DLD1 (cell line): ENCODE data around the gene SSNA1.

Experiments
- in situ Hi-C: cut with HindIII; loops from 2 replicates; pipeline ENCODE4 v1.10.0; 2017; ENCODE audit warnings: low sequenced_read_pairs

Gene SSNA1

DNA sequence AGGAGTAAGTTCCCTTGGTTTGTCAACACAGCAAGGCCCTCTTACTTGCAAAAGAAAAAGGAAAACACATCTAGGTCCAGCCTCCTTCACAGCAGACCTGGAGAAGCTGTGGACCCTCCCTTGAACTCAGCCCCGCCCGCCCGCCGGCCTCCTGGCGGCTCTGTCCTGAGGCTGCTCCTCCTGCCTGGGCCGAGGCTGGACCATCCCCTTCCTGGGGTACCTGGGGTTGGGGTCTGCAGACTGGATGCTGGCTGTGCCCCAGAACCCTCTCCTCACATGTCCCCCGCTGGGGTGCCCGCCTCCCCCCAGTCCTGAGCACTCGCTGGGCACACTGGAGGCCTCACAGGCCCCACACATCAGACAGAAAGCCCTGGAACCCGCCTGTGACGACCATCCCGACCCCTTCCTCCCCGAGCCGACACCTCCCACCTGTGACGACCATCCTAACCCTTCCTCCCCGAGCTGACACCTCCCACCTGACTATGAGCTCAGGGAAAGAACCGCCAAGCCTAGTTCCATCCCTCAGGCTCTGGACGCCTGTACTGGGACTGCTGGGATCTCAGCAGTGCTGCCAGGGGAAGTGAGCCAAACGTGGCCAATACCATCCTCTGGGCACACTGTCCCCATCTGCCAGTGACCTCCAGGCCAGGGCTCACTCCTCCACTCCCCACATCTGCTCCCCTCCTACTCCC, 9.4 kb upstream of the SSNA1 start:
- in situ Hi-C loops = no loop called here

GRCh38 chr9:137179761-137180160, 8.7 kb upstream of the SSNA1 start:
- in situ Hi-C loops = no loop called here

DNA sequence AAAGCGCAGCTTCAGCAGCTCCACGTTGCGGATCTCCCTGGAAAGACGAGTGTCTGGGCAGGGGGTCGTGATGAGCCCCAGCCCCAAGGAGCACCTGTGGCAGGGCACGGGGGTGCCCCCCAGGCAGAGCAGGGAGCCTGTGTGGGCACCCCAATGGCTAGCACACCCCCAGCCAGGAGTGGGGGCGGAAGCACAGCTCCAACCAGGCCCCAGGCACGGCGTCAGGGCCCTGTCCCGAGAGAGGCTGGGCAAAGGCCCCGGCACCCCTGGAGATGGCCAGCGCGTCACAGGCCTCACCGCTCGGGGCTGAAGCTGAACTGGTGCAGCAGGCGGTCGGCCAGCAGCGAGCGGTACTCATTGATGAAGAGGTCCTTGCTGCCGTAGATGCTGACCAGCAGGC, 8.0 kb upstream of the SSNA1 start:
- in situ Hi-C loops = no loop called here

- in situ Hi-C loops = no loop called here
These were observed 6.8 kb upstream of the SSNA1 start for GRCh38 chr9:137181680-137182079.

DNA sequence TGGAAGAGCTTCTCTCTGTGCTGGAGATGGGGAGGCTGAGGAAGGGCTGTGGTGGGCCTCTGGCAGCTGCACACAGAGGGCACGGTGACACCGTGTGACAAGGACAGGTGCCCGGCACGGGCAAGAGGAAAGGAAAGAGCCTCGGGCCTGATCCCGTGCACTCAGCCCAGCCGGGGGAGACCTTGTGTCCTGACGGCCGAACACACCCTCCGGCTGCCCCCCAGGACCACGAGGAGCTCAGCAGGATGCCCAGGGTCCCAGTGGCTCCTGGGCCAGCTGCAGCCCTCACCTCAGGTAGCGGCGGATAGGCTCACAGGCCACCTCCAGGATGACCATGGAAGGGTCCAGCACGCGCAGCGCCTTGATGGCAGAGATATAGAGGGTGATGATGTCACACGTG, 5.6 kb upstream of the SSNA1 start:
- in situ Hi-C loops = no loop called here

DNA sequence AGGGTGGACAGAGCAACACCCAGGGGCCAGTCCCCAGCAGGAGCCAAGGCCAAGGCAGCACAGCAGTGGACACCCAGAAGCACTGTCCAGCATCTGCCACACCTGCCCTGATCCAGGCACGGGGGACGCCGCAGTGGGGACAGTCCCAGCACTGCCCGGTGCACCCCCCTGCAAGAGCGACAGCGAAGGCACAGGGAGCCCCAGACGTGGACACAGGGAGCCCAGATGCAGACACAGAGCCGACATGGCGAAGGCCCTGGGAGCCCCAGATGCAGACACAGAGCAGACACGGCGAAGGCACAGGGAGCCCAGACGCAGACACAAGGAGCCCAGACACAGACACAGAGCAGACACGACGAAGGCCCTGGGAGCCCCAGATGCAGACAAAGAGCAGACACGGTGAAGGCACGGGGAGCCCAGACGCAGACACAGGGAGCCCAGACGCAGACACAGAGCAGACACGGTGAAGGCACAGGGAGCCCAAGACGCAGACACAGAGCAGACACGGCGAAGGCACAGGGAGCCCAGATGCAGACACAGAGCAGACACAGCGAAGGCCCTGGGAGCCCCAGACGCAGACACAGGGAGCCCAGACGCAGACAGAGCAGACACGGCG, 4.4 kb upstream of the SSNA1 start:
- in situ Hi-C loops = no loop called here

DNA sequence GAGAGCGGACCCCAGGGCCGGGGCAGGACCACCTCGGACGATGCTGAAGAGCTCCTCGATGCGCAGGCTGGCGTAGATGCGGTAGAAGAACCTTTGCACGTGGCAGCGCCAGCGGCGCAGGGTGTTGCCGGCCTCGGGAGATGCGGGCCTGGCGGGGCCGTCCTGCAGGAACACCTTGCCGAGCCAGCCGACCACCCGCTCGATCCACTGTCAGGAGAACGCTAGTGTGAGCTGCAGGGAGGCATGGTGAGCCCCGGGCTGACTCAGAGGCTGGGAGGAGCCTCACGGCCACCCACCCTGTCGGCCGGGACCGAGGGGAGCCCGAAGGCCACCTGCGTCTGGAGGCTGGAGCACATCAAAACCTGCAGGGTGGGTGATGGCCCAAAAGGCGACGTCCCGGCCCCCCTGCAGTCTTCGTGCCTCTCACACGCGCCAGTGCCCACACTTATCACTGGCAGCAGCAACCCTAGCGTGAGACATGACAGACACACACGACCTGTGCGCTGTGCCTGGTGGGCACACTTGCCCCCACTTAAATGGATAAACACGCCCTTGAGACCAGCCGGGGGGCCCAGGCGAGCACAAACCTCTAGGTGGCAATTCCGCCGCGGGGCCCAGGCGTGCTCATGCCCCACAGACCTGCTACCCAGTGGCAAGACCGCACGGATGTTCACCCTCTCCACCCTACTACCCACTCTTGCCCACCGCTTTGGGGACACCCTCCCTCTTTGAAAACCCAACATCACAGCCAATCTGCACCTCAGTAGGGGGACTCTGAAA, 3.4 kb upstream of the SSNA1 start:
- in situ Hi-C loops = no loop called here

DNA sequence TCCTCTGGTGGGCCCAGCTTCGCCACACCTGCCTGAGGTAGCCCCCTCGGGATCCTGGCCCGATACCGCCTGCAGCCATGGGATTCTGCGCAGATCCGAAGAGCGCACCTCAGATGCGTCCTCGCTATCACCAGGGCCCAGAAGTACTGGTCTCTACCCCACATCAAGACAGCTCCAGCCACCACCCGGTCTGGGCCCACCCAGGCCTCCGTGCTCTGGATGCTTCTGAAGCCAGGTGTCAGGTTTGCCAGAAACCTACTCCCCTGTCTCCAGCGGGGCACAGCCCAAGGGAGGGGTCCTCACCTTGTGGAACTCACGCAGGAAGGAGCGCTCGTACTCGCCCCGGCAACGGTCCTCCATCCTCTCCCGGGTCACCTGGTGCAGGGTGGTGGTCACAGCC, 2.6 kb upstream of the SSNA1 start:
- in situ Hi-C loops = no loop called here

GRCh38 chr9:137186385-137186784, 2.1 kb upstream of the SSNA1 start:
- in situ Hi-C loops = no loop called here

DNA sequence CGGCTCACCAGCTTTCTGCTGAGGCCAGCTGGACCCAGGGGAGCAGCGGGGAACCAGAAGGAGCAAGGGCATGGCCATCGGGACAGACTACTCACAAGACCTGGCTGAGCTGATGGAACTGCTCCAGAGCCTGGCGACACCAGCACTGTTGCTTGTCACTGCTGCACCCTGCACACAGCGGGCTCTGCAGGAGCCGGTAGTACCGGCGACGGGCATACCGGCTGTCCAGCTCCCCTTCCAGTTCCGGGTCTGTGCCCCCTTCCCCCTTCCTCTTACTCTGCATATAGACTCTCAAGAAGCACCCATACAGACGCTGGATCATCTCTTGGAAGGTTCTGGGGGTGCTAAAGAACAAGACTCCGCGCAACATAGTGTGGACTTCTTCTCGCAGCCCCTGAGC, 1.1 kb upstream of the SSNA1 start:
- in situ Hi-C loops = no loop called here

DNA sequence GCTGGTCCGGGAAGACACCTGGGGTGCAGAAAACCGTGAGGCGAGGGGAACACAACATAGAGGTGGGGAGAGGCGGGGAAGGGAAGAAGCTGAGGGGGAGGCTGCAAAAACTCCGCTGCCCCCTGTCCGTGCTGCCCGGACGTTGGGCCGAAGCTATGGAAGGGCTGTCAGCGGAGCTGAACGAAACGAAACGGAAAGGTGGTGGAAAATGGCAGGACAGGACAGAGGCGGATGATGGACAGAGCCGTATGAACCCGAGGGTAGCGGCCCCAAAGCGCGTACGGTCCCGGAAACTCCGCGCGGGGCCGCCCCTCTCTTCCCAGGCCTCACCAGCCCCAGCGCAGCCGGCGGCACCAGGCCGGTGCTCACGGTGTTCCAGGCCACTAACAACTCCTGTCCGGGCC, 388 bp upstream of the SSNA1 start:
- in situ Hi-C loops = no loop called here

DNA sequence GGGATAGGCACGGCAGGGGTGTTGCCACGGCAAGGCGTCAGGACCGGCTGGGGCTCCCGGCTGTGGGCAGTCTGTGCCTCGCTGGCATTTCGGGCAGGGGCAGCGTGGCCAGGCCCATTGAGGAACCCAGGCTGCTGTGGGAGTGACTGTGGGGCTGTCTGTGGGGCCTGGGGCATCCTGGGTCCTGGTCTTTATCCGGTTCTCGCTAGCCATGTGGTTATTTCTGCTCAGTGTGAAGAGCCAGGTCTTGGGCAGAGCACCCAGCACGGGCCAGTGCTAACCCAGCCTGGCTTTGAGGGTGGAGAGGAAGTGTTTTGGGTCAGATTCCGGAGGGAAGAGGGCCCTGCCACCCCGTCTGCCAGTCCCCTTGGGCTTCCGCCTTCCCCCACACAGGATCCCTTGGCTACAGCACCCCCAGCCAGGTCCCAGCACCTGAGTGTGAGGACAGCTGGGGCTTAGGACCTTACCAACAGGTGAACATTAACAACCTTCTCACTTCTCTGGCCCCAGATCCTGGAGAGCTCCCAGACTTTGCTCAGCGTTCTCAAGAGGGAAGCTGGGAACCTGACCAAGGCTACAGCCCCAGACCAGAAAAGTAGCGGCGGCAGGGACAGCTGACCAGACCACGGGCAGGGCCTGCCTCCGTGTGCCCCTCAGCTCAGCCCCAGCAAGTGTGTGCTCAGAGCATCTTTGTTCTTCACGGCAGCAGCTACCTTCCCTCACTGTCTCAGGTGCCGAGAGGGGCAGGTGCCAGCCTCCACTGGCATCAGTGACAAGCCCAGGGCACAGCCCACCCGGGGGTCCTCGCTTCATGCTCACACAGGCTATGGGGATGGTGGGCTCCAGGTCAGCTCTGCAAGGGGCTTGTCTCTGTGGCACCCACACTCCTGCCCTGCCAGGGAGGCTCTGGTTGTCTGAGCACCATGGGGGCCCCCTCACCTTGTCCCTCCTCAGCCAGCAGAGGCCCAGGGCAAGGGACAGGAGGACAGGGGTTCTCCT, 1.1 kb downstream of the SSNA1 start:
- in situ Hi-C loops = no loop called here

DNA sequence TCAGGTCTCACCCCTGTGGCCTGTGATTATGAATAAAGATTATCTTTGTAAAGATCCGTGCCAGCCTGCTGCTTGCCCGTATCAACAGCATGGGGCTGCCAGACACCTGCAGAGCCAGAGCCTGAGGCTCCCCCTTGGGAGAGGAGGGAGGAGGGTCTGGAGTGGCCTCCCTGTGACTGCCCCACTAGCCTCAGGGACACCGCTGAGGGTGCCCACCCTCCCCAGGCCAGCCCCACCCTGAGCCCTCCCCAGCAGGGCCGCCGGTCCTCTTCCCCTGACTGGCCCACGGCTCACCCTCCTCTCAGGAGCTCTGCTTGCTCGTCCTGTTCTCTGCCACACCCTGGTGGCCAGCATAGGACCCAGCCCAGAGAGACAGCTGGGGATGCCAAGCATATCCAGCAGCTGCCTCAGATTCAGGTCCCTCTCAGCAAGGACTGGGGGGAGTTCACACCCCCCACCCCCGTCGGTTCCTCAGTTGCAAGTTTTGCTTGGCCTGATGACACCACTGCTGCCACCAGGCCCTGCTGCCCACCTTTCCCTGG, 1.9 kb downstream of the SSNA1 start:
- in situ Hi-C loops = no loop called here

DNA sequence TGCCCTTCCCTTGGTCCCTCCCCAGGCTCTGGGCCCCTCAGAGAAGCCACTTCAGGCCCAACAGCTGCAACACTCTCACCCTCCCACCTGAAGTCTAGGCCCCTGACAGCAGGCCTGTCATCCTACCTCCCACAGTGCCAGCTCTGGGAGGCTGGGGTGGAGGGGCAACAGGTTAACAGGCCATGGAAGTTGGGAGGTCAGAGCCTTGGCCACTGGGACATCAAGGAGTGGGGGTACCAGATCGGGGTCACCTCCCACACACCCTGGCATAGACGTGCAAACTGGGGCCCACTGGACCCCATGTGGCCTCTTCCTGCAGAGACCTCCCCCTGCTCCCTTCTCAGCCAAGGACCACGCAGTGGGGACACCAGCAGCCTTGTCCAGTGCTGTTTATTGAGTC, 2.8 kb downstream of the SSNA1 start:
- in situ Hi-C loops = no loop called here

- in situ Hi-C loops = no loop called here
These were observed 3.4 kb downstream of the SSNA1 start for GRCh38 chr9:137191691-137192447.

DNA sequence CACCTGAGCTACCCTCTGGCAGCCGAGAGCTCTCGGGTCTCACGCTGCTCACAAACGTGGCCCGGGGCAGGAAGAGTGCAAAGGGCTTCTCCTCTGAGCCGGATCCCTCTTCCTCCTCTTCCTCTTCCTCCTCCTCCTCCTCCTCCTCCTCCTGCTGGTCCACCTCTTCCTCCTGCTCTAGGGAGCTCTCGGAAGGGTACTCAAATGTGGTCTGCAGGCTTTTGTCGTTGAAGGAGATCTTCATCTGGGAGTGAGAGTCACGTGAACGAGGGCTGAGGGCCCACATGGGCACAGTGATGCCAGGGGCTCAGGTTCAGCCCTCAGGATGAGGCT, 3.9 kb downstream of the SSNA1 start:
- in situ Hi-C loops = no loop called here

DNA sequence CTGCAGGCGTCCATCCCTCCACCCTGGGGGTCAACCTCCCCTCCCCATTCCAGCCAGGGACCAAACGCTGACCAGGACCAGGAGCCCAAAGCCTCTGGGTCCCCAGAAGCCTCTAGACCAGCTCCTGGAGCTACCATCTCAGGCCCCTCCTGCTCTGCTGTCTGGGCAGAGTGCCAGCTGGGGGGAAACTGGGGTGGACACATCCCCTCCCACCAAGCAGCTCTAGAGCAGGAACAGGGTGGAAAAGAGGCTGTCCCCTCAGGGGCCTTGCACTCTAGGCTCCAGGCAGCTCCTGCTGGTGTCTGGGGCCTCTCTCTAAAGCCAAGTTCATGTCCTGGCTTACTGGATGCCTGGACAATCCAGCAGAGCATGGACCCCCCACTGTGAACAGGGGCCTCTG, 4.4 kb downstream of the SSNA1 start:
- in situ Hi-C loops = no loop called here

- in situ Hi-C loops = no loop called here
These were observed 5.3 kb downstream of the SSNA1 start for GRCh38 chr9:137193771-137194170.

GRCh38 chr9:137194388-137194787, 5.9 kb downstream of the SSNA1 start:
- in situ Hi-C loops = no loop called here

GRCh38 chr9:137194909-137195308, 6.4 kb downstream of the SSNA1 start:
- in situ Hi-C loops = no loop called here
